Measurements from ENCODE around the gene CHST1. TPM values are rescaled to one million over a fixed set of nuclear protein-coding genes. Genes with fewer than 3 reads are reported as not detected.

The CHST1 gene
- total and polyA plus RNA-seq, 2 experiments from 2014 or later, result 0.84 to 2.7 TPM

DNA sequence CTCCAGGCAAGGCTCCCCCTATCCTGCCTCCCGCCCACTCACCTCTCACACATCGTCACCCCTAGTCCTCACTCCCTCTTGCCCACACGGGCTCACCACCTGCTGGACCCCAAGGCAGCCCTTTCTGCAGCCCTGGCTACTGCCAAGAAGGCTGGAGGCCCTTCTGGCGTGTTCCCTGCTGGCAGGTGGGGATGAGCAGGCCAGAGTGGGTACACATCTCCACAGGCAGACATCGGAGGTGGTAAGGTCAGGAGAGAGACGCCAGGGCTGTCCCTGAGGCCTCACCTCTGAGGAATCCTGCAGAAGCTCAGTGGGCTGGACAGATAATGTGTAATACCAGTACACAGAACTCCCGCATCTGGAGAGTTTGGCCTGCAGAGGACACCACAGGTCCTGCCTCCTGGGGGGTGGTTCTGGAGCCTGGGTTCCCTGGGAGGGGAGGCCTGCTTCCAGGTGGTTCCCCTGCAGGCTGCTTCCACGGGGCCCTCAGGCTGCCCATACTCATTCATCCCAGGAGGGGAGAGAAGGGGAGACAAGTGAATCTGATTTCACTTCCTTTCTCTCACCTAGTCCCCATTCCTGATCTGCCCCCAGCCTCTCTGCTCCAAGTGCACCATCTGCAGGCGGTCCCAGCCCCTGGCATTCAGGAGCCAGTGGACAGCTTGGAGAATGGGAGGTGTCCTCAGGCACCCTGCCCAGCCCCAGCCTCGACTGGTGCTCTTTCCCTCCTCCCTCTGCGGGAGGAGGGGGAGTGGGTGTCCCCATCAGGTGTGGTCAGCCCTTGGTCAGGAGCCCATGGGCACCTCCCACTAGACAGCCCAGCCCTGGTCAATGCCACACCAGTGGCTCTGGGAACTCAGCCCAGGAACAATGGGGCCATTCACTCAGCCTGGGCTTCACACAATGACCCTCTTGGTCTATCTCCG lies 6.1 kb upstream of the CHST1 start (continued):
- TF ChIP-seq, protein P1, sequence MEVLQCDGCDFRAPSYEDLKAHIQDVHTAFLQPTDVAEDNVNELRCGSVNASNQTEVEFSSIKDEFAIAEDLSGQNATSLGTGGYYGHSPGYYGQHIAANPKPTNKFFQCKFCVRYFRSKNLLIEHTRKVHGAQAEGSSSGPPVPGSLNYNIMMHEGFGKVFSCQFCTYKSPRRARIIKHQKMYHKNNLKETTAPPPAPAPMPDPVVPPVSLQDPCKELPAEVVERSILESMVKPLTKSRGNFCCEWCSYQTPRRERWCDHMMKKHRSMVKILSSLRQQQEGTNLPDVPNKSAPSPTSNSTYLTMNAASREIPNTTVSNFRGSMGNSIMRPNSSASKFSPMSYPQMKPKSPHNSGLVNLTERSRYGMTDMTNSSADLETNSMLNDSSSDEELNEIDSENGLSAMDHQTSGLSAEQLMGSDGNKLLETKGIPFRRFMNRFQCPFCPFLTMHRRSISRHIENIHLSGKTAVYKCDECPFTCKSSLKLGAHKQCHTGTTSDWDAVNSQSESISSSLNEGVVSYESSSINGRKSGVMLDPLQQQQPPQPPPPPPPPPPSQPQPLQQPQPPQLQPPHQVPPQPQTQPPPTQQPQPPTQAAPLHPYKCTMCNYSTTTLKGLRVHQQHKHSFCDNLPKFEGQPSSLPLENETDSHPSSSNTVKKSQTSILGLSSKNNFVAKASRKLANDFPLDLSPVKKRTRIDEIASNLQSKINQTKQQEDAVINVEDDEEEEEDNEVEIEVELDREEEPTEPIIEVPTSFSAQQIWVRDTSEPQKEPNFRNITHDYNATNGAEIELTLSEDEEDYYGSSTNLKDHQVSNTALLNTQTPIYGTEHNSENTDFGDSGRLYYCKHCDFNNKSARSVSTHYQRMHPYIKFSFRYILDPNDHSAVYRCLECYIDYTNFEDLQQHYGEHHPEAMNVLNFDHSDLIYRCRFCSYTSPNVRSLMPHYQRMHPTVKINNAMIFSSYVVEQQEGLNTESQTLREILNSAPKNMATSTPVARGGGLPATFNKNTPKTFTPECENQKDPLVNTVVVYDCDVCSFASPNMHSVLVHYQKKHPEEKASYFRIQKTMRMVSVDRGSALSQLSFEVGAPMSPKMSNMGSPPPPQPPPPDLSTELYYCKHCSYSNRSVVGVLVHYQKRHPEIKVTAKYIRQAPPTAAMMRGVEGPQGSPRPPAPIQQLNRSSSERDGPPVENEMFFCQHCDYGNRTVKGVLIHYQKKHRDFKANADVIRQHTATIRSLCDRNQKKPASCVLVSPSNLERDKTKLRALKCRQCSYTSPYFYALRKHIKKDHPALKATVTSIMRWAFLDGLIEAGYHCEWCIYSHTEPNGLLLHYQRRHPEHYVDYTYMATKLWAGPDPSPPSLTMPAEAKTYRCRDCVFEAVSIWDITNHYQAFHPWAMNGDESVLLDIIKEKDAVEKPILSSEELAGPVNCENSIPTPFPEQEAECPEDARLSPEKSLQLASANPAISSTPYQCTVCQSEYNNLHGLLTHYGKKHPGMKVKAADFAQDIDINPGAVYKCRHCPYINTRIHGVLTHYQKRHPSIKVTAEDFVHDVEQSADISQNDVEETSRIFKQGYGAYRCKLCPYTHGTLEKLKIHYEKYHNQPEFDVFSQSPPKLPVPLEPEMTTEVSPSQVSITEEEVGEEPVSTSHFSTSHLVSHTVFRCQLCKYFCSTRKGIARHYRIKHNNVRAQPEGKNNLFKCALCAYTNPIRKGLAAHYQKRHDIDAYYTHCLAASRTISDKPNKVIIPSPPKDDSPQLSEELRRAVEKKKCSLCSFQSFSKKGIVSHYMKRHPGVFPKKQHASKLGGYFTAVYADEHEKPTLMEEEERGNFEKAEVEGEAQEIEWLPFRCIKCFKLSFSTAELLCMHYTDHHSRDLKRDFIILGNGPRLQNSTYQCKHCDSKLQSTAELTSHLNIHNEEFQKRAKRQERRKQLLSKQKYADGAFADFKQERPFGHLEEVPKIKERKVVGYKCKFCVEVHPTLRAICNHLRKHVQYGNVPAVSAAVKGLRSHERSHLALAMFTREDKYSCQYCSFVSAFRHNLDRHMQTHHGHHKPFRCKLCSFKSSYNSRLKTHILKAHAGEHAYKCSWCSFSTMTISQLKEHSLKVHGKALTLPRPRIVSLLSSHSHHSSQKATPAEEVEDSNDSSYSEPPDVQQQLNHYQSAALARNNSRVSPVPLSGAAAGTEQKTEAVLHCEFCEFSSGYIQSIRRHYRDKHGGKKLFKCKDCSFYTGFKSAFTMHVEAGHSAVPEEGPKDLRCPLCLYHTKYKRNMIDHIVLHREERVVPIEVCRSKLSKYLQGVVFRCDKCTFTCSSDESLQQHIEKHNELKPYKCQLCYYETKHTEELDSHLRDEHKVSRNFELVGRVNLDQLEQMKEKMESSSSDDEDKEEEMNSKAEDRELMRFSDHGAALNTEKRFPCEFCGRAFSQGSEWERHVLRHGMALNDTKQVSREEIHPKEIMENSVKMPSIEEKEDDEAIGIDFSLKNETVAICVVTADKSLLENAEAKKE (CRISPR knock-in tag; IDR thresholded peaks at IDR 0.05), result no peak

DNA sequence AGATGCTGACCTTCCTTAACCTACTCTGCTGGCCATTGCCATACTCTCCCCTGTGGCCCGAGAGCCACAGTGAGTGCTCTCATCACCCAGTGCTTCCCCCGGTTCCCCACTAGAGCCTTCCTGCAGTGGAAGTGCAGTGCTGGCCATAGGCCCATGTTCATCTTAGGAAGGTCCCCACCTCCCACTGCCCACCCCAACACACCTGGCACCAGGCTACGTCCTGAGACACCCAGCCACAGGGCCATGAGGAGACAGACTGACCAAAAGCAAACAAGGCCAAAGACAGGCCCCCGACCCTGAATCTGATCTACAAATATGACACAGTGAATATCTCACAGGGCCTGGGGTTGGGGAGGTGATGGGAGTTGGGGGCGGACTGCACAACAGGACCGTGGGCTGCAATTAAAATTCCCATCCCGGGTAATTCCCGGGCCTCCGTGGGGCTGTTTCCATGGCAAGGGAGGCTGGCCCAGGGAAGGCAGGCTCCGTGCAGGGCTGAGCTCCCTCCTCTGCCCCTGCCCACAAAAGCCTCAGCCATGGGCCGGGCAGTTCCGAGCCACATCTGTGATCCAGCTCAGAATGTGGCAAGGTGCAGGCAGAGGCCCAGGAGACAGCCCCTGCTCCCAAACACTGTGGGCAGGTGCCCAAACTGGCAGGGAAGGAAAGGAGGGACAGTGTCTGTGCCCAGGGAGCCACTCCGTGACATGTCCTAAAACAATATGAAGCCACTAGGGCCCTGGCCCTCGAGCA lies 5.1 kb upstream of the CHST1 start:
- Histone ChIP-seq H2AFZ (no peak overlapping the region), H3K4me2 (no peak overlapping the region), H3K9me2 (ENCODE audit: insufficient read depth) (no peaks in the 10 kb centered on the region), H4K20me1 (replicated peaks; ENCODE audit: insufficient read depth) (no peaks in the 10 kb centered on the region), H3K4me3 (no peak overlapping the region), H3K27ac (ENCODE audit: low read depth) (no peak overlapping the region), H3K36me3 (ENCODE audit: insufficient read depth) (no peaks in the 10 kb centered on the region), H3K27me3 (ENCODE audit: insufficient read depth) (peaks cover 23% of the 10 kb centered on the region), H3K79me2 (replicated peaks; ENCODE audit: insufficient read depth) (no peaks in the 10 kb centered on the region), H3F3A (replicated peaks; ENCODE audit: low read depth) (no peaks in the 10 kb centered on the region), H3K4me1 (ENCODE audit: insufficient read depth) (no peaks in the 10 kb centered on the region)
- H3K27ac Mint-ChIP-seq, result no peak overlapping the region
- H3K4me3 Mint-ChIP-seq, result no peak overlapping the region
- peaks cover 10% of the 10 kb centered on the region; the same call in 2 of the 3 replicates for H3K4me1 Mint-ChIP-seq
- ATAC-seq (no peak), DNase-seq (ENCODE audit: low spot score) (no peak)
- H3K27me3 Mint-ChIP-seq (ENCODE audit: insufficient read depth, low read depth, poor library complexity), result peaks cover 31% of the 10 kb centered on the region
- H3K9me3 Mint-ChIP-seq, result no peaks in the 10 kb centered on the region
- H3K36me3 Mint-ChIP-seq (ENCODE audit: low read depth), result no peaks in the 10 kb centered on the region
- TF ChIP-seq, protein P2, sequence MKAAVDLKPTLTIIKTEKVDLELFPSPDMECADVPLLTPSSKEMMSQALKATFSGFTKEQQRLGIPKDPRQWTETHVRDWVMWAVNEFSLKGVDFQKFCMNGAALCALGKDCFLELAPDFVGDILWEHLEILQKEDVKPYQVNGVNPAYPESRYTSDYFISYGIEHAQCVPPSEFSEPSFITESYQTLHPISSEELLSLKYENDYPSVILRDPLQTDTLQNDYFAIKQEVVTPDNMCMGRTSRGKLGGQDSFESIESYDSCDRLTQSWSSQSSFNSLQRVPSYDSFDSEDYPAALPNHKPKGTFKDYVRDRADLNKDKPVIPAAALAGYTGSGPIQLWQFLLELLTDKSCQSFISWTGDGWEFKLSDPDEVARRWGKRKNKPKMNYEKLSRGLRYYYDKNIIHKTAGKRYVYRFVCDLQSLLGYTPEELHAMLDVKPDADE (IDR thresholded peaks at IDR 0.05), result no peak
- TF ChIP-seq, protein P1 (CRISPR knock-in tag; IDR thresholded peaks at IDR 0.05), result no peak
- TF ChIP-seq ZNF331 (CRISPR knock-in tag; IDR thresholded peaks at IDR 0.05; ENCODE audit: low read depth), result no peak

Data from GM23338 (cell line).